Body of pancreas (tissue), 4 donors: ENCODE results near the gene NLGN1.

Experiments used
- CTCF ChIP-seq, 7 experiments: fragments of 450-650 bp in 4 of 7; fragments of 200-600 bp in 3 of 7; sonication (generic) in 3 of 7; IDR thresholded peaks; one replicate each; pipeline ENCODE4 v1.5.1; 2016 to 2019; ENCODE audit warnings: antibody characterized with exemption in 7 of 7
- POLR2A ChIP-seq, 3 donors: fragments of 450-650 bp; IDR thresholded peaks; one replicate each; pipeline ENCODE4 v1.6.1; 2016; ENCODE audit warnings: antibody characterized with exemption in 3 of 3, mild to moderate bottlenecking in 2 of 3

DNA sequence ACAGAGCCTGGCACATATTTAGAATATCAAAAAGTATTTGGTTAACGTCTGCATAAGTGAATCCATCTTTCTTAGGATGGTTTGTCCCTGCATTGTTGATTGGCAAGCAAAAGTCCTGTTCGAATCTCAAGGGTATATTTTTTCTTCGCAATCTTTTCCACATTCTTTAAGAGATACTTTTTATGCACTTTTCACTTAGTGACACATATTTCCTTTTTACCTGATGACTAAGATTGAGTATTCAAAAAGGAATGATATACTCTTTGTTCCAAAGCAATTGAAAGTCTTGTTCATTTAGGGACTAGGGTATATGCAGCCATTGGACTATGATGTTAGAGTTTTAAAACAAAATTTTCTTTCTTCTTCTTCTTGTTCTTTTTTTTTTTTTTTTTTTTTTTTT, 349.9 kb downstream of the NLGN1 start:
- TF ChIP-seq CTCF (IDR thresholded peaks at IDR 0.05) = no peak
- TF ChIP-seq POLR2A (IDR thresholded peaks at IDR 0.05) = no peak
